ENCODE measurements around the gene P2RX6.

- TF ChIP-seq EZH2 (IDR thresholded peaks at IDR 0.05) (no peak), POLR2AphosphoS5 (IDR thresholded peaks at IDR 0.05; ENCODE audit: borderline replicate concordance, low read depth, low read length) (no peak)
Observed at GRCh38 chr22:21030621-21031544, 15.9 kb downstream of the P2RX6 start.

Measured in SK-N-MC (cell line).